Hepatic stellate cell (primary cell): ENCODE results near the gene FNBP1.
A peak's percentile ranks its signal among the peaks of the same experiment; 100 is the strongest.
"Not testable (repeated sequence)": the region's sequence is repeated elsewhere in the genome, so short reads cannot be mapped to it uniquely, and the experiment has no call there.

Experiments
- DNase-seq: peaks from one replicate; pipeline ENCODE4 v3.0.0; 2011; ENCODE audit warnings: low spot score

Gene FNBP1

GRCh38 chr9:129994882-129995281, 48.1 kb downstream of the FNBP1 start:
- no peak for DNase-seq

- DNase-seq = not testable (repeated sequence)
These were observed 51.9 kb downstream of the FNBP1 start for GRCh38 chr9:129991139-129991538.

- DNase-seq = no peak
These were observed 52.5 kb downstream of the FNBP1 start for GRCh38 chr9:129990269-129991010.

- no peak for DNase-seq
These were observed 53.2 kb downstream of the FNBP1 start for GRCh38 chr9:129989740-129990139.

- no peak for DNase-seq
These were observed 53.7 kb downstream of the FNBP1 start for GRCh38 chr9:129989362-129989708.

GRCh38 chr9:129988607-129989361, 54.2 kb downstream of the FNBP1 start:
- DNase-seq = no peak

- no peak for DNase-seq
These were observed 55.0 kb downstream of the FNBP1 start for GRCh38 chr9:129987941-129988340.

- no peak for DNase-seq
These were observed 55.9 kb downstream of the FNBP1 start for GRCh38 chr9:129987047-129987446.

GRCh38 chr9:129984589-129984988, 58.4 kb downstream of the FNBP1 start:
- not testable (repeated sequence) for DNase-seq

- DNase-seq = no peak
These were observed 59.1 kb downstream of the FNBP1 start for GRCh38 chr9:129983891-129984290.

- no peak for DNase-seq
These were observed 61.6 kb downstream of the FNBP1 start for GRCh38 chr9:129981180-129981907.

GRCh38 chr9:129980224-129980623, 62.8 kb downstream of the FNBP1 start:
- not testable (repeated sequence) for DNase-seq

GRCh38 chr9:129979071-129979745, 63.8 kb downstream of the FNBP1 start:
- no peak for DNase-seq

GRCh38 chr9:129972816-129973215, 70.2 kb downstream of the FNBP1 start:
- no peak for DNase-seq

- DNase-seq = no peak
These were observed 74.1 kb downstream of the FNBP1 start for GRCh38 chr9:129968690-129969485.

GRCh38 chr9:129964901-129965734, 77.9 kb downstream of the FNBP1 start:
- DNase-seq = peak; percentile 53

GRCh38 chr9:129962889-129963703, 79.9 kb downstream of the FNBP1 start:
- DNase-seq = peak; percentile 43

- no peak for DNase-seq
These were observed 80.5 kb downstream of the FNBP1 start for GRCh38 chr9:129962451-129962864.

- no peak for DNase-seq
These were observed 84.2 kb downstream of the FNBP1 start for GRCh38 chr9:129958796-129959195.
